Smooth muscle cell (in vitro differentiated cells): ENCODE measurements around the gene RGS21. TPM values are rescaled to one million over a fixed set of nuclear protein-coding genes. Genes with fewer than 3 reads are reported as not detected.

Experiments
- DNase-seq: peaks from one replicate; lab custom pipeline; 2025; ENCODE audit not compliant: unreplicated experiment; lab: John Stamatoyannopoulos, UW
- H2AFZ ChIP-seq: fragments of 200-600 bp; sonication (generic); 2 replicates; pipeline ENCODE4 v1.6.0; 2016; ENCODE audit warnings: antibody characterized with exemption, low read depth, mild to moderate bottlenecking
- H3F3A ChIP-seq: fragments of 200-600 bp; sonication (generic); 2 replicates; pipeline ENCODE4 v1.6.0; 2017; ENCODE audit warnings: antibody characterized with exemption, low read depth
- H3K27ac ChIP-seq: fragments of 200-600 bp; sonication (generic); 2 replicates; pipeline ENCODE4 v1.5.1; 2016; ENCODE audit warnings: low read depth, mild to moderate bottlenecking
- H3K27me3 ChIP-seq: fragments of 200-600 bp; sonication (generic); 2 replicates; pipeline ENCODE4 v1.6.1; 2016; ENCODE audit warnings: low read depth, mild to moderate bottlenecking
- H3K36me3 ChIP-seq: fragments of 200-600 bp; sonication (generic); 2 replicates; pipeline ENCODE4 v1.5.1; 2016; ENCODE audit warnings: low read depth
- H3K4me1 ChIP-seq: fragments of 200-600 bp; sonication (generic); 2 replicates; pipeline ENCODE4 v1.5.1; 2016; ENCODE audit warnings: low read depth
- H3K4me2 ChIP-seq: fragments of 200-600 bp; sonication (generic); 2 replicates; pipeline ENCODE4 v1.6.0; 2016; ENCODE audit warnings: mild to moderate bottlenecking
- H3K4me3 ChIP-seq: fragments of 200-600 bp; sonication (generic); 2 replicates; pipeline ENCODE4 v1.5.1; 2016; ENCODE audit warnings: mild to moderate bottlenecking
- H3K79me2 ChIP-seq: fragments of 200-600 bp; sonication (generic); 2 replicates; pipeline ENCODE4 v1.6.0; 2016; ENCODE audit warnings: low read depth, mild to moderate bottlenecking
- H3K9ac ChIP-seq: fragments of 200-600 bp; sonication (generic); 2 replicates; pipeline ENCODE4 v1.6.0; 2016; ENCODE audit warnings: low read depth
- H3K9me3 ChIP-seq: fragments of 200-600 bp; sonication (generic); replicated peaks from 2 replicates; pipeline ENCODE4 v1.5.1; 2016; ENCODE audit warnings: low read depth
- H4K20me1 ChIP-seq: fragments of 200-600 bp; sonication (generic); 2 replicates; pipeline ENCODE4 v1.6.0; 2016; ENCODE audit warnings: low read depth
- CTCF ChIP-seq: fragments of 200-600 bp; sonication (generic); IDR thresholded peaks from 2 replicates; pipeline ENCODE4 v1.5.1; 2017; ENCODE audit warnings: borderline replicate concordance, mild to moderate bottlenecking, antibody characterized with exemption; ENCODE audit not compliant: insufficient read depth, poor library complexity, severe bottlenecking
- WGBS: methylation state at CpG from one replicate; pipeline ENCODE4 v1.1.7; 2016; ENCODE audit warnings: low lambda C conversion rate; 5-methylcytosine and 5-hydroxymethylcytosine counted together
- polyA plus RNA-seq: library from polyadenylated mRNA; unstranded; fragments of >200 nt; fragmentation: Nextera tagmentation; extraction: Ambion mirVana; gene quantifications from 2 replicates; pipeline ENCODE4 v1.2.1, GENCODE V29; 2016
- total RNA-seq: library from RNA; depleted of rRNA; stranded (reverse); fragments of >200 nt; gene quantifications from 2 replicates; pipeline ENCODE4 v1.2.3, GENCODE V29; 2014

The RGS21 gene
- total and polyA plus RNA-seq, 2 experiments from 2014 or later = not detected

GRCh38 chr1:192407206-192407605, 90.4 kb downstream of the RGS21 start:
- no peaks in the 10 kb centered on the region for H3K27me3 ChIP-seq
- no peaks in the 10 kb centered on the region for H4K20me1 ChIP-seq
- H3K9me3 ChIP-seq = no peaks in the 10 kb centered on the region
- no peak for TF ChIP-seq CTCF
- no peak overlapping the region for H2AFZ ChIP-seq
- no peak overlapping the region for H3K4me3 ChIP-seq
- H3K79me2 ChIP-seq = no peaks in the 10 kb centered on the region
- H3K4me2 ChIP-seq = no peak overlapping the region
- WGBS = 72% methylated on average over 3 of the region's 3 CpGs
- no peak overlapping the region for H3K27ac ChIP-seq
- H3K9ac ChIP-seq = no peak overlapping the region
- H3F3A ChIP-seq = no peaks in the 10 kb centered on the region
- H3K36me3 ChIP-seq = no peaks in the 10 kb centered on the region
- no peaks in the 10 kb centered on the region for H3K4me1 ChIP-seq
- no peak for DNase-seq

Other genes starting within 250 kb of the RGS21 start
- gene RGS18, start 158.5 kb upstream of the RGS21 start, total RNA-seq = not detected in 2 replicates
- gene RGS18, start 158.5 kb upstream of the RGS21 start, polyA plus RNA-seq = 0.21 TPM in 1 of 2 replicates, not detected in the other